Ishikawa (cell line): ENCODE results near the gene SCAF11.

Experiments
- CEBPB ChIP-seq: IDR thresholded peaks from 2 replicates; pipeline ENCODE4 v1.6.1; 2012
- CREB1 ChIP-seq: IDR thresholded peaks from 2 replicates; pipeline ENCODE4 v1.6.1; 2012; ENCODE audit warnings: low read depth
- EGR1 ChIP-seq: IDR thresholded peaks from 2 replicates; pipeline ENCODE4 v1.6.1; 2012
- EP300 ChIP-seq: IDR thresholded peaks from 2 replicates; pipeline ENCODE4 v1.6.1; 2012; ENCODE audit warnings: borderline replicate concordance
- FOXM1 ChIP-seq: IDR thresholded peaks from 2 replicates; pipeline ENCODE4 v1.6.1; 2012; ENCODE audit warnings: low read depth, borderline replicate concordance
- NFIC ChIP-seq: IDR thresholded peaks from 2 replicates; pipeline ENCODE4 v1.6.1; 2012
- RAD21 ChIP-seq: IDR thresholded peaks from 2 replicates; pipeline ENCODE4 v1.6.1; 2012; ENCODE audit warnings: low read depth
- TAF1 ChIP-seq: IDR thresholded peaks from 2 replicates; pipeline ENCODE4 v1.6.1; 2012; ENCODE audit warnings: low read depth, mild to moderate bottlenecking
- TCF12 ChIP-seq: IDR thresholded peaks from 2 replicates; pipeline ENCODE4 v1.6.1; 2012; ENCODE audit warnings: low read depth
- TEAD4 ChIP-seq: IDR thresholded peaks from 2 replicates; pipeline ENCODE4 v1.6.1; 2012
- YY1 ChIP-seq: IDR thresholded peaks from 2 replicates; pipeline ENCODE4 v1.6.1; 2012; ENCODE audit warnings: low read depth
- ZBTB7A ChIP-seq: IDR thresholded peaks from 2 replicates; pipeline ENCODE4 v1.6.1; 2012; ENCODE audit warnings: low read depth
- TF ChIP-seq, protein P1 (sequence below): IDR thresholded peaks from 2 replicates; pipeline ENCODE4 v1.6.1; 2012
- TF ChIP-seq, protein P2 (sequence below): IDR thresholded peaks from 2 replicates; pipeline ENCODE4 v1.6.1; 2012; ENCODE audit warnings: low read depth, mild to moderate bottlenecking
- TF ChIP-seq, protein P3 (sequence below): IDR thresholded peaks from 2 replicates; pipeline ENCODE4 v1.6.1; 2012

Gene SCAF11

DNA sequence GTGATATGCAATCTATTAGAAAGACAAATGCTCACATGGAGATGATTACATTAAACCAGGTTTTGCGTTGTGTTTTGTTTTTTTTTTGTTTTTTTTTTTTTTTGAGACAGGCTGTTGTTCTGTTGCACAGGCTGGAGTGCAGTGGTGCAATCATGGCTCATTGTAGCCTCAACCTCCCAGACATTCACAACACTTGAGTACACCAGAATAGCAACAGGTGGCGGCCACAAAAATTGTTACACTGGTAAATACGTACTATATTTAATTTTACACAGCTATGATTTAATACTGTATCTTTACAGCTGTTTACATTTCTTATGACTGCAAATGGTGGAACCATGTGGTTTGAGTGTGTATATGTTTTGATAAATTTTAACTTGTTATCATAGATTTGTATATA lies 60.0 kb downstream of the SCAF11 start:
- no peak for TF ChIP-seq TCF12
- TF ChIP-seq CEBPB = no peak
- TF ChIP-seq RAD21 = no peak
- TF ChIP-seq FOXM1 = no peak
- TF ChIP-seq TEAD4 = no peak
- no peak for TF ChIP-seq TAF1
- TF ChIP-seq, protein P1, sequence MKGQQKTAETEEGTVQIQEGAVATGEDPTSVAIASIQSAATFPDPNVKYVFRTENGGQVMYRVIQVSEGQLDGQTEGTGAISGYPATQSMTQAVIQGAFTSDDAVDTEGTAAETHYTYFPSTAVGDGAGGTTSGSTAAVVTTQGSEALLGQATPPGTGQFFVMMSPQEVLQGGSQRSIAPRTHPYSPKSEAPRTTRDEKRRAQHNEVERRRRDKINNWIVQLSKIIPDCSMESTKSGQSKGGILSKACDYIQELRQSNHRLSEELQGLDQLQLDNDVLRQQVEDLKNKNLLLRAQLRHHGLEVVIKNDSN = no peak
- TF ChIP-seq, protein P2, sequence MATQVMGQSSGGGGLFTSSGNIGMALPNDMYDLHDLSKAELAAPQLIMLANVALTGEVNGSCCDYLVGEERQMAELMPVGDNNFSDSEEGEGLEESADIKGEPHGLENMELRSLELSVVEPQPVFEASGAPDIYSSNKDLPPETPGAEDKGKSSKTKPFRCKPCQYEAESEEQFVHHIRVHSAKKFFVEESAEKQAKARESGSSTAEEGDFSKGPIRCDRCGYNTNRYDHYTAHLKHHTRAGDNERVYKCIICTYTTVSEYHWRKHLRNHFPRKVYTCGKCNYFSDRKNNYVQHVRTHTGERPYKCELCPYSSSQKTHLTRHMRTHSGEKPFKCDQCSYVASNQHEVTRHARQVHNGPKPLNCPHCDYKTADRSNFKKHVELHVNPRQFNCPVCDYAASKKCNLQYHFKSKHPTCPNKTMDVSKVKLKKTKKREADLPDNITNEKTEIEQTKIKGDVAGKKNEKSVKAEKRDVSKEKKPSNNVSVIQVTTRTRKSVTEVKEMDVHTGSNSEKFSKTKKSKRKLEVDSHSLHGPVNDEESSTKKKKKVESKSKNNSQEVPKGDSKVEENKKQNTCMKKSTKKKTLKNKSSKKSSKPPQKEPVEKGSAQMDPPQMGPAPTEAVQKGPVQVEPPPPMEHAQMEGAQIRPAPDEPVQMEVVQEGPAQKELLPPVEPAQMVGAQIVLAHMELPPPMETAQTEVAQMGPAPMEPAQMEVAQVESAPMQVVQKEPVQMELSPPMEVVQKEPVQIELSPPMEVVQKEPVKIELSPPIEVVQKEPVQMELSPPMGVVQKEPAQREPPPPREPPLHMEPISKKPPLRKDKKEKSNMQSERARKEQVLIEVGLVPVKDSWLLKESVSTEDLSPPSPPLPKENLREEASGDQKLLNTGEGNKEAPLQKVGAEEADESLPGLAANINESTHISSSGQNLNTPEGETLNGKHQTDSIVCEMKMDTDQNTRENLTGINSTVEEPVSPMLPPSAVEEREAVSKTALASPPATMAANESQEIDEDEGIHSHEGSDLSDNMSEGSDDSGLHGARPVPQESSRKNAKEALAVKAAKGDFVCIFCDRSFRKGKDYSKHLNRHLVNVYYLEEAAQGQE = no peak
- TF ChIP-seq, protein P3, sequence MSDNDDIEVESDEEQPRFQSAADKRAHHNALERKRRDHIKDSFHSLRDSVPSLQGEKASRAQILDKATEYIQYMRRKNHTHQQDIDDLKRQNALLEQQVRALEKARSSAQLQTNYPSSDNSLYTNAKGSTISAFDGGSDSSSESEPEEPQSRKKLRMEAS = no peak
- no peak for TF ChIP-seq YY1
- no peak for TF ChIP-seq NFIC
- TF ChIP-seq EGR1 = no peak
- TF ChIP-seq ZBTB7A = no peak
- no peak for TF ChIP-seq EP300
- TF ChIP-seq CREB1 = no peak

DNA sequence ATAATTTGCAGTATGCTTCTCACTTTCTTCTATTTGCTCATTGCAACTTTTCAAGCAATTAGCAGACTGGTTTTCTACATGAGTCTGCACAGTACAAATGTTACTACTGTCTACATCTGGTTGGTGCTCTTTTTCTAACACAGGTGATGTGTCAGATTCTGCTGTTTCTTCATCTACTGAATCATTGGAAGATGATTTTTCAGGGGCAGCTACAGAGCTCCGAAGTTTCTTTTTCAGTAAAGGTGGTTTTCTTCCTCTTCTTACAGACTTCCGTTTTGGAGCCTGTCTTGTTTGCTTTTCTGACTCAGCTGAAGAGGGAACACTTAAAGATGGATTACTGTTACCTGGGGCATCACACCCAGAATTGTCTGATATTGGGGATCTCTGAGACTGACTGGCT lies 62.1 kb downstream of the SCAF11 start:
- no peak for TF ChIP-seq ZBTB7A
- TF ChIP-seq EP300 = no peak
- TF ChIP-seq, protein P3 = no peak
- TF ChIP-seq, protein P1 = no peak
- TF ChIP-seq TAF1 = no peak
- TF ChIP-seq FOXM1 = no peak
- no peak for TF ChIP-seq CREB1
- no peak for TF ChIP-seq NFIC
- no peak for TF ChIP-seq CEBPB
- no peak for TF ChIP-seq EGR1
- no peak for TF ChIP-seq RAD21
- TF ChIP-seq TCF12 = no peak

DNA sequence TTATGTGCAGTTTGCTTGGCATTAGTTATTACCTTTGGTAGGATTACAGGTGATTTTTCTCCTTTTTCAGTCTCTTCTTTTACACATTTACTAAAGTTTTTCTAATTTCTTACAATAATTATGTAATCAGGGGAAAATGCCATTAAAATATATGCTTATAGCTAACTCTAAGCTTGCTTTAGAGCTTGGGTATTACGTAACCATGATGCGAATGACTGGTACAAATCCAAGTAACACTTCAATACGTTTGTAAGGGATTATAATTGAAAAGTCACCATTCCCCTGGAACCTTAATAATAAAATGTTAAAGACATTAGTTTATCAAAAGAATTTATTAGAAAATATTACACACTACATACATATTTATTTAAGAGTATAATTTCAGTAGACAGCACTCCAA lies 71.6 kb downstream of the SCAF11 start:
- no peak for TF ChIP-seq TAF1
- TF ChIP-seq ZBTB7A = no peak
- TF ChIP-seq, protein P2 = no peak
- TF ChIP-seq, protein P1 = no peak
- TF ChIP-seq TCF12 = no peak
- no peak for TF ChIP-seq YY1
- TF ChIP-seq EP300 = no peak
- TF ChIP-seq CREB1 = no peak
- TF ChIP-seq EGR1 = no peak
- TF ChIP-seq NFIC = no peak
- no peak for TF ChIP-seq RAD21
- no peak for TF ChIP-seq CEBPB
- TF ChIP-seq, protein P3 = no peak
- TF ChIP-seq FOXM1 = no peak
- TF ChIP-seq TEAD4 = no peak

DNA sequence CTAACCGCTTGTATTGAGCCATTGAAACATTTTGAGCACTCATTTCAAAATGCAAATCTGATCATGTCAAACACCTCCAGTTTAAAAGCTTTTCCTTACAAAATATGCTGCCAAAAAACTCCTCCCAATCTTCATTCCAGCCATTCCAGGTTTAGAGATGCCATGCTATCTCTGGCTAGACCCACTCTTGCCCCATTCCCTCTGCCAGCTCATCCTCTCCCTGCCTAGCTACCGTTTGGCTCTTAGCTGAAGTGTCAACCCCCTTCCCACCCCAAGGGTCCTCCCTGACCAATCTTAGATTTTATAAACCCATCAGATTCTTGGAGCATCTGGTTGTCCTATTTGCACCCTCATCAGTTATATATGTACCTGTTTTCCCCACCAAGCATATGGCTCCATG lies 75.0 kb downstream of the SCAF11 start:
- no peak for TF ChIP-seq EGR1
- TF ChIP-seq EP300 = no peak
- TF ChIP-seq, protein P3 = no peak
- no peak for TF ChIP-seq RAD21
- TF ChIP-seq FOXM1 = no peak
- no peak for TF ChIP-seq TEAD4
- no peak for TF ChIP-seq TAF1
- TF ChIP-seq ZBTB7A = no peak
- TF ChIP-seq TCF12 = no peak
- no peak for TF ChIP-seq CREB1
- TF ChIP-seq, protein P1 = no peak
- TF ChIP-seq NFIC = no peak
- TF ChIP-seq, protein P2 = no peak
- no peak for TF ChIP-seq YY1
- no peak for TF ChIP-seq CEBPB
